GM10266 (cell line): ENCODE results near the gene EXOC1.

ENCODE experiments used
- DNase-seq: peaks from one replicate; pipeline ENCODE4 v3.0.0; 2012; ENCODE audit errors: extremely low spot score
- CTCF ChIP-seq: IDR thresholded peaks from 2 replicates; pipeline ENCODE4 v1.5.1; 2012; ENCODE audit warnings: mild to moderate bottlenecking, low read depth; ENCODE audit not compliant: control insufficient read depth, insufficient read depth; ENCODE audit errors: missing control alignments

EXOC1 gene

GRCh38 chr4:55822329-55822728 is 31.1 kb upstream of the EXOC1 start:
- no peak for TF ChIP-seq CTCF
- no peak for DNase-seq

- no peak for DNase-seq
- no peak for TF ChIP-seq CTCF
These were observed 28.6 kb upstream of the EXOC1 start for GRCh38 chr4:55824865-55825264.

GRCh38 chr4:55826986-55827385 is 26.5 kb upstream of the EXOC1 start:
- no peak for DNase-seq
- TF ChIP-seq CTCF, result no peak

- DNase-seq, result no peak
- TF ChIP-seq CTCF, result no peak
These were observed 25.9 kb upstream of the EXOC1 start for GRCh38 chr4:55827582-55827981.

DNA sequence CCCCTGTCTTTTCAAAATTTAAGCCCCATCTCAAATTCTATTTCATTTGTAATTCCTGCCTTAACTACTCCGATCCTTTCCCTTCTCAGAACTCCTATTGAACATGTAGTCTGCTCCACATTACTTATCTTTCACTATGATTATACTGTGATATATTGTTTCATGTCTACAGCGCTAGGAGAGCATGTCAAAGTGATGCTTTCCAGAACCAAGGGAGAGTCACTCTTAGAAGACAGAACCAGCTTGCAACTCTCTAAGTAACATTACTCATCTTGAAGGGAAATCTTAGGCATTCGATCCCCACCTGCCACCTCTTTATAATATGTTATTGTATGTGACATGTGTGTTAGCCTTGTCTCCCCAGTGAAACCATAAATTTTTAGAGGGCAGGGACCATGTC is 23.4 kb upstream of the EXOC1 start:
- TF ChIP-seq CTCF, result no peak
- DNase-seq, result no peak

DNA sequence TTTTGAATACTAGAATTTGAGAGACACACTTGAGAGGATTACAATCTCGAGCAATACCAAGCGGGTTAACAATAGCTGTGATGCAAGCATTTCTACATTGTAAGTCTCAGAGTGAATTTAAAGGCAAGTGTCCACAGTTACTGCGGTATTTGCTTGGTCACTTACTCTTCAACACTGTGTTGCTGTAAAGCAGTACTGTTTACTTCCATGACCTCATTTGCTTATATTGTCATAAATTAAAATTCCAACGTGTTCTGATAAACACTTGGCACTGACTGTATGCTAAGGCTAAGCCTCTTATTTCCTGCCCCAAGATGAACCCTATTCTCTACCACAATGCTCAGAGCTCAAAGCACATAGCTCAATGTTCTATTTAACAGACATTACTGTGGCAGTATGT is 22.7 kb upstream of the EXOC1 start:
- TF ChIP-seq CTCF, result no peak
- DNase-seq, result no peak

- no peak for TF ChIP-seq CTCF
- DNase-seq, result no peak
These were observed 19.2 kb upstream of the EXOC1 start for GRCh38 chr4:55834086-55834795.
